A673 (cell line): ENCODE measurements around the gene MSL1. TPM values are rescaled to one million over a fixed set of nuclear protein-coding genes. Genes with fewer than 3 reads are reported as not detected.

Source experiments
- BruUV-seq: library from RNA; stranded (reverse); fragments of 400-500 nt; replicated peaks from 2 replicates; lab custom pipeline; 2021; lab: Mats Ljungman, UMichigan
- CTCF ChIA-PET: fragments of 300-600 bp; sonication (Branson Sonifier 250); formaldehyde crosslinking; loops from one replicate; lab custom pipeline; 2022; ENCODE audit warnings: antibody characterized with exemption; lab: Charles Lee
- POLR2A ChIA-PET: fragments of 300-600 bp; sonication (Branson Sonifier 250); formaldehyde crosslinking; loops from one replicate; lab custom pipeline; 2022; ENCODE audit warnings: antibody characterized with exemption; ENCODE audit not compliant: low non-redundant PET; lab: Charles Lee
- DNase-seq: peaks from one replicate; pipeline ENCODE4 v3.0.0-alpha.2; 2015; ENCODE audit warnings: low spot score
- H3K27ac ChIP-seq: fragments of 200-600 bp; sonication (generic); 2 replicates; pipeline ENCODE4 v1.5.1; 2016; ENCODE audit warnings: mixed run types, low read depth, mild to moderate bottlenecking, mixed read lengths, antibody characterized with exemption, low read length; ENCODE audit not compliant: poor library complexity, severe bottlenecking
- H3K27me3 ChIP-seq: fragments of 200-600 bp; sonication (generic); replicated peaks from 2 replicates; pipeline ENCODE4 v1.6.1; 2017; ENCODE audit warnings: mixed run types, low read depth, mild to moderate bottlenecking, mixed read lengths, antibody characterized with exemption, low read length; ENCODE audit not compliant: insufficient read depth, poor library complexity
- H3K36me3 ChIP-seq: fragments of 200-600 bp; sonication (generic); 2 replicates; pipeline ENCODE4 v1.6.1; 2016; ENCODE audit warnings: mixed run types, mild to moderate bottlenecking, mixed read lengths, antibody characterized with exemption, low read length; ENCODE audit not compliant: insufficient read depth, poor library complexity, severe bottlenecking
- H3K4me1 ChIP-seq: fragments of 200-600 bp; sonication (generic); 2 replicates; pipeline ENCODE4 v1.6.1; 2017; ENCODE audit warnings: mixed run types, mild to moderate bottlenecking, mixed read lengths, antibody characterized with exemption, low read length; ENCODE audit not compliant: insufficient read depth, poor library complexity, severe bottlenecking
- H3K4me3 ChIP-seq: fragments of 200-600 bp; sonication (generic); 2 replicates; pipeline ENCODE4 v1.5.1; 2016; ENCODE audit warnings: low read depth, mixed run types, mild to moderate bottlenecking, mixed read lengths, low read length; ENCODE audit not compliant: poor library complexity, severe bottlenecking
- H3K9me3 ChIP-seq: fragments of 200-600 bp; sonication (generic); 2 replicates; pipeline ENCODE4 v1.6.1; 2016; ENCODE audit warnings: mixed run types, low read depth, mild to moderate bottlenecking, mixed read lengths, antibody characterized with exemption, low read length; ENCODE audit not compliant: poor library complexity, severe bottlenecking
- CTCF ChIP-seq: fragments of 300-800, 200-600 bp; sonication (generic); conservative IDR thresholded peaks from 2 replicates; pipeline ENCODE4 v1.5.1; 2017; ENCODE audit warnings: low read depth, mild to moderate bottlenecking, antibody characterized with exemption, low read length, moderate library complexity, mixed read lengths
- EZH2 ChIP-seq: fragments of 200-600 bp; sonication (generic); IDR thresholded peaks from 2 replicates; pipeline ENCODE4 v1.6.1; 2017; ENCODE audit warnings: borderline replicate concordance, low read depth, mild to moderate bottlenecking, mixed read lengths, antibody characterized with exemption, low read length; ENCODE audit not compliant: poor library complexity, severe bottlenecking
- intact Hi-C: fragments of 100-400 bp; cut with micrococcal nuclease; formaldehyde crosslinking; loops from one replicate; pipeline ENCODE4 v1.10.0; 2022; ENCODE audit not compliant: unreplicated experiment
- total RNA-seq: library from RNA; stranded (reverse); gene quantifications from 2 replicates; pipeline ENCODE4 v1.2.3, GENCODE V29; 2021

Gene MSL1
- total RNA-seq, 1 experiment from 2014 or later, result 59.9 TPM

GRCh38 chr17:40086150-40087044, 35.4 kb upstream of the MSL1 start:
- POLR2A ChIA-PET, result no interaction called here
- intact Hi-C loops, result loop anchor here (10.0 kb wide), 1 partner anchor 52 kb away; no protein-coding TSS in a partner anchor
- TF ChIP-seq CTCF, result peak; percentile 57
- TF ChIP-seq EZH2, result no peak
- H3K27me3 ChIP-seq, result no peaks in the 10 kb centered on the region
- H3K36me3 ChIP-seq, result peaks cover 4% of the 10 kb centered on the region
- no peak overlapping the region for H3K4me3 ChIP-seq
- no TSS peak for BruUV-seq
- no peak overlapping the region for H3K27ac ChIP-seq
- H3K4me1 ChIP-seq, result no peaks in the 10 kb centered on the region
- CTCF ChIA-PET, result interaction anchor here (0.6 to 1.2 kb wide), 3 partner anchors 11 to 72 kb away, joined by 3 to 6 read pairs (median 6); partner anchors contain the start of gene CSF3
- DNase-seq, result peak; percentile 43
- no peaks in the 10 kb centered on the region for H3K9me3 ChIP-seq

DNA sequence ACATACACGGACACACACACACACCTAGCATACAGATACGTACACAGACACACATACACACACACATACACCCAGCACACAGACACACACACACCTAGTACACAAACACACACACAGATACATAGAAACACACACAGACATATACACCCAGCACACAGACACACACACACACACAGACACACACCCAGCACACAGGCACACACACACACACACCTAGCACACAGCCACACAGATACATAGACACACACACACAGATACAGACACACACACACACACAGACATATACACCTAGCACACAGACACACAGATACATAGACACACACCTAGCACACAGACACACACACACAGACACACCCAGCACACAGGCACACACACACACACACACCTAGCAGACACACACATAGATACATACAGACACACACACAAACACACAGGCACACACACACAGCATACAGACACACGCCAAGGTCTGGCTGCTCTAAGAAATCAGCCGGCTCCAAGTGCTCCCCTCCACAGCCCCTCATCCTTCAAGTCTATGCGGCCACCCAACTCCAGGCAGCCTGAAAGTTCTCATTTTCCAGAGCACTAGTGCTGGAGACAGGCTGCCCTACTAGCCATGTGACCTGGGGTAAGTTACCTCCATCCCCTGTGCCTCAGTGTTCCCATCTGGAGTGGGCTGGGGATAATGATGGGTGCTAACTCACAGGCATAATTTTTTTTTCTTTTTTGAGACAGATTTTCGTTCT, 34.5 kb upstream of the MSL1 start:
- no peaks in the 10 kb centered on the region for H3K4me1 ChIP-seq
- CTCF ChIA-PET, result interaction anchor here (1.2 kb wide), 1 partner anchor 12 kb away, joined by 6 read pairs; no protein-coding TSS in a partner anchor
- TSS peak; percentile 44 for BruUV-seq
- H3K36me3 ChIP-seq, result peaks cover 4% of the 10 kb centered on the region
- no peaks in the 10 kb centered on the region for H3K27me3 ChIP-seq
- POLR2A ChIA-PET, result no interaction called here
- intact Hi-C loops, result loop anchor here (10.0 kb wide), 1 partner anchor 52 kb away; no protein-coding TSS in a partner anchor
- TF ChIP-seq CTCF, result no peak
- TF ChIP-seq EZH2, result no peak
- DNase-seq, result no peak
- H3K27ac ChIP-seq, result no peak overlapping the region
- H3K4me3 ChIP-seq, result no peak overlapping the region
- no peaks in the 10 kb centered on the region for H3K9me3 ChIP-seq

- Histone ChIP-seq H3K27ac (no peak overlapping the region), H3K4me1 (no peaks in the 10 kb centered on the region), H3K9me3 (no peaks in the 10 kb centered on the region), H3K27me3 (no peaks in the 10 kb centered on the region), H3K4me3 (no peak overlapping the region), H3K36me3 (peaks cover 4% of the 10 kb centered on the region)
- intact Hi-C loops, result loop anchor here (10.0 kb wide), 1 partner anchor 53 kb away; no protein-coding TSS in a partner anchor
- DNase-seq, result no peak
- TF ChIP-seq EZH2 (no peak), CTCF (no peak)
- no TSS peak for BruUV-seq
- ChIA-PET CTCF (no interaction called here), POLR2A (no interaction called here)
Observed at GRCh38 chr17:40087903-40088718, 33.7 kb upstream of the MSL1 start.
